HG03095 (cell line): ENCODE results near the gene SHQ1.
"Not testable (repeated sequence)": the region's sequence is repeated elsewhere in the genome, so short reads cannot be mapped to it uniquely, and the experiment has no call there.

Source experiments
- ATAC-seq: cut with Tn5 transposase; IDR thresholded peaks from one replicate; pipeline ENCODE4 v1.9.1; 2021; ENCODE audit warnings: moderate library complexity; ENCODE audit not compliant: unreplicated experiment

SHQ1 gene

GRCh38 chr3:72722930-72723726 lies 125.1 kb downstream of the SHQ1 start:
- peak; percentile 86 for ATAC-seq

- no peak for ATAC-seq
Measured at GRCh38 chr3:72721683-72722381, 126.4 kb downstream of the SHQ1 start.

GRCh38 chr3:72720566-72720965 lies 127.7 kb downstream of the SHQ1 start:
- ATAC-seq = no peak

- ATAC-seq = no peak
Measured at GRCh38 chr3:72719137-72719536, 129.1 kb downstream of the SHQ1 start.

GRCh38 chr3:72714135-72714534 lies 134.1 kb downstream of the SHQ1 start:
- ATAC-seq = not testable (repeated sequence)

- not testable (repeated sequence) for ATAC-seq
Measured at GRCh38 chr3:72710471-72710870, 137.8 kb downstream of the SHQ1 start.

GRCh38 chr3:72708441-72708840 lies 139.8 kb downstream of the SHQ1 start:
- no peak for ATAC-seq

- no peak for ATAC-seq
Measured at GRCh38 chr3:72702997-72703396, 145.2 kb downstream of the SHQ1 start.

GRCh38 chr3:72702390-72702789 lies 145.9 kb downstream of the SHQ1 start:
- ATAC-seq = no peak

- no peak for ATAC-seq
Measured at GRCh38 chr3:72700106-72700505, 148.1 kb downstream of the SHQ1 start.

- ATAC-seq = no peak
Measured at GRCh38 chr3:72699631-72700030, 148.6 kb downstream of the SHQ1 start.
